ENCODE data around the gene NLK.

NLK gene

GRCh38 chr17:28041068-28041843 is 1.2 kb upstream of the NLK start:
- H3F3A ChIP-seq (ENCODE audit: low read depth) = 0 out of 2 replicates have a peak, but pooled peaks cover 3% of the 10 kb centered on the region
- TF ChIP-seq CTCF (conservative IDR thresholded peaks at IDR 0.05; ENCODE audit: low read length) (no peak), EZH2phosphoT487 (IDR thresholded peaks at IDR 0.05; ENCODE audit: borderline replicate concordance) (no peak)
- H3K4me3 ChIP-seq (ENCODE audit: low read length, poor library complexity, severe bottlenecking) = peak overlapping the region; percentile 85
- no peaks in the 10 kb centered on the region for H3K27me3 ChIP-seq (ENCODE audit: insufficient read depth, low read length, poor library complexity, severe bottlenecking)
- H3K9ac ChIP-seq (ENCODE audit: low read depth, low read length, poor library complexity, severe bottlenecking) = peak overlapping the region; percentile 89
- no peaks in the 10 kb centered on the region for H3K36me3 ChIP-seq (ENCODE audit: insufficient read depth, low read length)
- peak overlapping the region; percentile 87; the same call in 1 of the 2 replicates for H2AFZ ChIP-seq (ENCODE audit: low read length)
- H3K9me3 ChIP-seq (ENCODE audit: insufficient read depth, low read depth, low read length) = no peaks in the 10 kb centered on the region
- H3K4me2 ChIP-seq (ENCODE audit: low read depth, low read length, poor library complexity, severe bottlenecking) = peak overlapping the region; percentile 69
- H3K9me2 ChIP-seq (replicated peaks; ENCODE audit: low read depth, low read length) = no peaks in the 10 kb centered on the region
- peaks cover 51% of the 10 kb centered on the region for H3K4me1 ChIP-seq (ENCODE audit: insufficient read depth, low read length, poor library complexity, severe bottlenecking)
- H4K20me1 ChIP-seq (ENCODE audit: insufficient read depth, low read length, poor library complexity, severe bottlenecking) = peaks cover 34% of the 10 kb centered on the region
- peaks cover 45% of the 10 kb centered on the region for H3K79me2 ChIP-seq (ENCODE audit: insufficient read depth, low read length)

- peaks cover 53% of the 10 kb centered on the region for H3K79me2 ChIP-seq (ENCODE audit: insufficient read depth, low read length)
- H3K4me2 ChIP-seq (ENCODE audit: low read depth, low read length, poor library complexity, severe bottlenecking) = peak overlapping the region; percentile 81
- H4K20me1 ChIP-seq (ENCODE audit: insufficient read depth, low read length, poor library complexity, severe bottlenecking) = peaks cover 42% of the 10 kb centered on the region
- H3K4me3 ChIP-seq (ENCODE audit: low read length, poor library complexity, severe bottlenecking) = peak overlapping the region; percentile 85
- H3K9me3 ChIP-seq (ENCODE audit: insufficient read depth, low read depth, low read length) = no peaks in the 10 kb centered on the region
- H2AFZ ChIP-seq (ENCODE audit: low read length) = peak overlapping the region; percentile 53
- H3K9ac ChIP-seq (ENCODE audit: low read depth, low read length, poor library complexity, severe bottlenecking) = peak overlapping the region; percentile 89
- H3K27me3 ChIP-seq (ENCODE audit: insufficient read depth, low read length, poor library complexity, severe bottlenecking) = no peaks in the 10 kb centered on the region
- H3K9me2 ChIP-seq (replicated peaks; ENCODE audit: low read depth, low read length) = no peaks in the 10 kb centered on the region
- H3F3A ChIP-seq (ENCODE audit: low read depth) = 0 out of 2 replicates have a peak, but pooled peaks cover 3% of the 10 kb centered on the region
- TF ChIP-seq EZH2phosphoT487 (IDR thresholded peaks at IDR 0.05; ENCODE audit: borderline replicate concordance) = no peak
- TF ChIP-seq CTCF (conservative IDR thresholded peaks at IDR 0.05; ENCODE audit: low read length) = no peak
- peaks cover 59% of the 10 kb centered on the region for H3K4me1 ChIP-seq (ENCODE audit: insufficient read depth, low read length, poor library complexity, severe bottlenecking)
- no peaks in the 10 kb centered on the region for H3K36me3 ChIP-seq (ENCODE audit: insufficient read depth, low read length)
Observed at GRCh38 chr17:28041844-28042656, 427 bp upstream of the NLK start.

GRCh38 chr17:28042721-28043291 is 329 bp downstream of the NLK start:
- no peak overlapping the region for H2AFZ ChIP-seq (ENCODE audit: low read length)
- TF ChIP-seq CTCF (conservative IDR thresholded peaks at IDR 0.05; ENCODE audit: low read length) = no peak
- TF ChIP-seq EZH2phosphoT487 (IDR thresholded peaks at IDR 0.05; ENCODE audit: borderline replicate concordance) = no peak
- peak overlapping the region; percentile 89 for H3K9ac ChIP-seq (ENCODE audit: low read depth, low read length, poor library complexity, severe bottlenecking)
- H3K9me3 ChIP-seq (ENCODE audit: insufficient read depth, low read depth, low read length) = no peaks in the 10 kb centered on the region
- peak overlapping the region; percentile 81 for H3K4me2 ChIP-seq (ENCODE audit: low read depth, low read length, poor library complexity, severe bottlenecking)
- no peaks in the 10 kb centered on the region for H3K27me3 ChIP-seq (ENCODE audit: insufficient read depth, low read length, poor library complexity, severe bottlenecking)
- peaks cover 7% of the 10 kb centered on the region; the same call in 1 of the 2 replicates for H3F3A ChIP-seq (ENCODE audit: low read depth)
- no peaks in the 10 kb centered on the region for H3K36me3 ChIP-seq (ENCODE audit: insufficient read depth, low read length)
- no peaks in the 10 kb centered on the region for H3K9me2 ChIP-seq (replicated peaks; ENCODE audit: low read depth, low read length)
- H3K79me2 ChIP-seq (ENCODE audit: insufficient read depth, low read length) = peaks cover 60% of the 10 kb centered on the region
- H3K4me1 ChIP-seq (ENCODE audit: insufficient read depth, low read length, poor library complexity, severe bottlenecking) = peaks cover 66% of the 10 kb centered on the region
- peak overlapping the region; percentile 85 for H3K4me3 ChIP-seq (ENCODE audit: low read length, poor library complexity, severe bottlenecking)
- peaks cover 49% of the 10 kb centered on the region for H4K20me1 ChIP-seq (ENCODE audit: insufficient read depth, low read length, poor library complexity, severe bottlenecking)

Measured in Loucy (cell line).